H1 (cell line): Measurements from ENCODE around the gene MYORG. TPM values are rescaled to one million over a fixed set of nuclear protein-coding genes. Genes with fewer than 3 reads are reported as not detected.

Source experiments
- ATF3 ChIP-seq: IDR thresholded peaks from 2 replicates; pipeline ENCODE4 v1.6.1; 2011; ENCODE audit warnings: low read depth, mild to moderate bottlenecking, low read length; ENCODE audit not compliant: insufficient read depth
- BRCA1 ChIP-seq: IDR thresholded peaks from 2 replicates; pipeline ENCODE4 v1.6.1; 2012; ENCODE audit warnings: low read depth, low read length, improper control_type of control experiment
- CBX5 ChIP-seq: fragments of 300-800, 300-1000 bp; sonication (generic); IDR thresholded peaks from 2 replicates; pipeline ENCODE4 v1.7.1; 2016; ENCODE audit warnings: antibody characterized with exemption, low read length, low read depth
- CHD1 ChIP-seq: IDR thresholded peaks from 2 replicates; pipeline ENCODE4 v1.6.1; 2012; ENCODE audit warnings: low read depth, low read length, improper control_type of control experiment
- KDM1A ChIP-seq: fragments of 200-600, 300-600 bp; sonication (generic); IDR thresholded peaks from 2 replicates; pipeline ENCODE4 v1.7.1; 2016; ENCODE audit warnings: mild to moderate bottlenecking, low read length, borderline replicate concordance
- YY1 ChIP-seq: IDR thresholded peaks from 2 replicates; pipeline ENCODE4 v1.6.1; 2011; ENCODE audit warnings: low read depth, mild to moderate bottlenecking, low read length
- polyA plus RNA-seq, 7 experiments: library from polyadenylated mRNA; depleted of rRNA in 3 of 7; stranded (reverse) in 5 of 7; unstranded in 2 of 7; fragments of >200 nt in 5 of 7; fragments of 200-250 nt in 2 of 7; gene quantifications; 1 replicate in 5 of 7; 2 replicates in 1 of 7; 4 replicates in 1 of 7; pipeline versions ENCODE4 v1.2.1 to v1.2.3, GENCODE V29; 2011 to 2013; ENCODE audit warnings: missing spikeins in 2 of 7, mixed read lengths in 2 of 7
- total RNA-seq: library from RNA; stranded (reverse); fragmentation: NEBNext Ultra II Directional; extraction: Animal tissue kit (Norgen Biotek cat#: 25700); gene quantifications from 2 replicates; pipeline ENCODE4 v1.2.1, GENCODE V29; 2021

The MYORG gene
- total and polyA plus RNA-seq, 2 of the 8 experiments (the other 6 are each of a cell fraction or from before 2014, with no cell fraction given) = 1.2 to 5.9 TPM

DNA sequence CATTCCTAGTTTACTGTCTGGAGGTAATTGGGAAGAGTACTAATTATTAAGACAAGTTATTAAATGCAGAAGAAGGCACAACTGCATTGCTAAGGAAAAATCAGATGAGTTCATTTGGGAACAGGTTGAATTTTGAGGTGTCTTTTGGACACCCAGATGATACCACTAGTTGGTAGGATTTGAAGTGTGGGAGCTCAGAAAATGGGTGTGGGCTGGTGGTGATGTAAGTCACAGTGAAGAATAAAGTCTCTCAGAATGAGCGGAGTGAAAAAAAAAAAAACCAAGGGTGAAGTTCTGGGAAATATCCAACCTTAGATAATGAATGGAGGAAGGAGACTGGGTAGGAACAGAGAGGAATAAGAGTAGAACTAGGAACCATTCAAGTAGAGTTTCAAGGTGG lies 35.6 kb upstream of the MYORG start (continued):
- no peak for TF ChIP-seq ATF3
- no peak for TF ChIP-seq KDM1A
- no peak for TF ChIP-seq YY1
- TF ChIP-seq BRCA1 = no peak
- no peak for TF ChIP-seq CBX5
- no peak for TF ChIP-seq CHD1
